CD8-positive, alpha-beta memory T cell (primary cell): ENCODE results near the gene NOX5. TPM values are rescaled to one million over a fixed set of nuclear protein-coding genes. Genes with fewer than 3 reads are reported as not detected.
"Not testable (repeated sequence)": the region's sequence is repeated elsewhere in the genome, so short reads cannot be mapped to it uniquely, and the experiment has no call there.

Experiments
- CTCF ChIA-PET: fragments of 350-600 bp; sonication (Branson Sonifier 250); formaldehyde crosslinking; loops from one replicate; lab custom pipeline; 2021; ENCODE audit warnings: antibody characterized with exemption; lab: Charles Lee
- POLR2A ChIA-PET: fragments of 350-600 bp; sonication (Branson Sonifier 250); formaldehyde crosslinking; loops from one replicate; lab custom pipeline; 2021; ENCODE audit warnings: antibody characterized with exemption; lab: Charles Lee
- DNase-seq, 5 donors: peaks; one replicate each; pipeline versions ENCODE4 v3.0.0 to v3.0.0-alpha.2; 2020 to 2022; ENCODE audit warnings: mixed read lengths in 1 of 5
- H3K27ac ChIP-seq: one replicate; pipeline ENCODE4 v1.7.0; 2013; ENCODE audit warnings: low read depth, mild to moderate bottlenecking, low read length, moderate library complexity
- H3K27me3 ChIP-seq: 2 replicates; pipeline ENCODE4 v1.7.0; 2013; ENCODE audit warnings: low read length, mild to moderate bottlenecking; ENCODE audit not compliant: insufficient read depth, poor library complexity, severe bottlenecking
- H3K36me3 ChIP-seq: 2 replicates; pipeline ENCODE4 v1.7.0; 2013; ENCODE audit warnings: mild to moderate bottlenecking, low read length, moderate library complexity; ENCODE audit not compliant: insufficient read depth
- H3K4me1 ChIP-seq: 2 replicates; pipeline ENCODE4 v1.7.0; 2013; ENCODE audit warnings: mild to moderate bottlenecking, low read length, moderate library complexity; ENCODE audit not compliant: insufficient read depth
- H3K4me3 ChIP-seq: 2 replicates; pipeline ENCODE4 v1.7.0; 2013; ENCODE audit warnings: mild to moderate bottlenecking, low read length
- H3K9me3 ChIP-seq: 2 replicates; pipeline ENCODE4 v1.7.0; 2013; ENCODE audit warnings: mild to moderate bottlenecking, low read length
- H3K27ac Mint-ChIP-seq, 8 donors: one replicate each; pipeline ENCODE4 v1.8.0; 2020 to 2021; ENCODE audit warnings: mixed read lengths in 8 of 8, mild to moderate bottlenecking in 6 of 8, inconsistent platforms in 3 of 8, moderate library complexity in 3 of 8
- H3K27me3 Mint-ChIP-seq, 2 donors: one replicate each; pipeline ENCODE4 v1.8.0; 2020 to 2021; ENCODE audit warnings: mixed read lengths in 2 of 2, mild to moderate bottlenecking in 1 of 2, moderate library complexity in 1 of 2
- H3K36me3 Mint-ChIP-seq, 3 donors: one replicate each; pipeline ENCODE4 v1.8.0; 2020 to 2021; ENCODE audit warnings: mixed read lengths in 3 of 3, inconsistent platforms in 1 of 3, mild to moderate bottlenecking in 1 of 3
- H3K4me1 Mint-ChIP-seq, 3 donors: one replicate each; pipeline ENCODE4 v1.8.0; 2020 to 2021; ENCODE audit warnings: mixed read lengths in 3 of 3, inconsistent platforms in 1 of 3, mild to moderate bottlenecking in 1 of 3
- H3K4me3 Mint-ChIP-seq, 7 donors: one replicate each; pipeline ENCODE4 v1.8.0; 2020 to 2021; ENCODE audit warnings: mixed read lengths in 7 of 7, mild to moderate bottlenecking in 6 of 7, moderate library complexity in 4 of 7, inconsistent platforms in 2 of 7
- H3K9me3 Mint-ChIP-seq, 5 donors: one replicate each; pipeline ENCODE4 v1.8.0; 2020 to 2022; ENCODE audit warnings: mixed read lengths in 5 of 5, mild to moderate bottlenecking in 3 of 5, moderate library complexity in 2 of 5, inconsistent platforms in 1 of 5
- polyA plus RNA-seq: library from polyadenylated mRNA; unstranded; fragments of 300-500 nt; fragmentation: Illumina TruSeq; gene quantifications from one replicate; pipeline ENCODE4 v1.2.3, GENCODE V29; 2021
- total RNA-seq, 2 experiments: library from RNA; stranded (reverse); gene quantifications; one replicate each; pipeline ENCODE4 v1.2.3, GENCODE V29; 2021

Gene NOX5
- not detected for total RNA-seq
- polyA plus RNA-seq, result not detected

- H3K27me3 Mint-ChIP-seq, result peaks cover 24 to 31% of the 10 kb centered on the region in 2 donors
- no peaks in the 10 kb centered on the region for H3K4me1 ChIP-seq
- CTCF ChIA-PET, result no interaction called here
Measured at GRCh38 chr15:69014454-69014853, at the start of gene NOX5. Gene NOX5, plus strand, starts transcription at chr15:69014695. Its CDS starts 41 bp downstream, at chr15:69014736.

GRCh38 chr15:68966996-68967395 lies 47.5 kb upstream of the NOX5 start:
- Histone ChIP-seq H3K4me3 (no peak overlapping the region), H3K27me3 (no peaks in the 10 kb centered on the region), H3K27ac (no peak overlapping the region), H3K9me3 (no peaks in the 10 kb centered on the region), H3K4me1 (no peaks in the 10 kb centered on the region), H3K36me3 (no peaks in the 10 kb centered on the region)
- ChIA-PET POLR2A (no interaction called here), CTCF (no interaction called here)
- Mint-ChIP-seq H3K4me3 (no peak overlapping the region), H3K9me3 (peaks cover 12 to 18% (median 14%) of the 10 kb centered on the region in 5 donors), H3K4me1 (no peaks in the 10 kb centered on the region), H3K36me3 (peaks cover 0 to 7% (median 0%) of the 10 kb centered on the region in 3 donors), H3K27me3 (peaks cover 8 to 48% of the 10 kb centered on the region in 2 donors), H3K27ac (no peak overlapping the region)
- DNase-seq, result no peak

More at GRCh38 chr15:69014454-69014853, at the start of gene NOX5:
- no peak for DNase-seq
- POLR2A ChIA-PET, result no interaction called here
- Histone ChIP-seq H3K36me3 (no peaks in the 10 kb centered on the region), H3K4me3 (no peak within 1 kb of the TSS), H3K27me3 (no peaks in the 10 kb centered on the region), H3K27ac (no peak within 1 kb of the TSS), H3K9me3 (no peaks in the 10 kb centered on the region)
- Mint-ChIP-seq H3K27ac (no peak within 1 kb of the TSS), H3K36me3 (peaks cover 0 to 8% (median under 1%) of the 10 kb centered on the region in 3 donors), H3K4me3 (no peak within 1 kb of the TSS), H3K4me1 (no peaks in the 10 kb centered on the region), H3K9me3 (peaks cover 5 to 22% (median 17%) of the 10 kb centered on the region in 5 donors)

DNA sequence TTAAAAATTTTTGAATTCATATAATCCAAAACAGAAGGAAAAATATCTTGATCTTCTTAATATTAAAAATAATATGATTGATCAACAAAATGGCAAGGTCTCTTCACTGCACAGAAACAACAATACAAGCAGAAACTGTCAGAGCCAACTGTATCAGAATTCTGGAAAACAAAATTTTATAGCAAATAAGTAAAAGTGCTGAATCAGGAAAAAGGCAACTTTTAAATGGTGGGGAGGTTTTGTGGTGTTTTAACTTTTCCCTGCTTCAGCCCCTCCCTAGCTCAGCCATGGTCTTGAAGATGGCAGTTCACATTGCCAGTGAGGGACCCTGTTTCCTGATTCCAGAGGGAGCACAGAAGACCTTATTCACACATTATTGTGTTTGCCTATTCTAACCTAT lies 46.5 kb upstream of the NOX5 start:
- Mint-ChIP-seq H3K4me1 (no peaks in the 10 kb centered on the region), H3K27ac (no peak overlapping the region)
- DNase-seq, result no peak

GRCh38 chr15:68969298-68969697 lies 45.2 kb upstream of the NOX5 start:
- ChIA-PET CTCF (no interaction called here), POLR2A (no interaction called here)
- Histone ChIP-seq H3K36me3 (no peaks in the 10 kb centered on the region), H3K9me3 (no peaks in the 10 kb centered on the region), H3K4me3 (no peak overlapping the region), H3K27me3 (no peaks in the 10 kb centered on the region), H3K4me1 (no peaks in the 10 kb centered on the region), H3K27ac (no peak overlapping the region)
- Mint-ChIP-seq H3K4me3 (no peak overlapping the region), H3K36me3 (peaks cover 0 to 7% (median 0%) of the 10 kb centered on the region in 3 donors), H3K27me3 (peaks cover 6 to 50% of the 10 kb centered on the region in 2 donors), H3K4me1 (no peaks in the 10 kb centered on the region), H3K27ac (no peak overlapping the region), H3K9me3 (peaks cover 12 to 16% (median 14%) of the 10 kb centered on the region in 5 donors)
- no peak for DNase-seq

More for the DNA sequence above, 46.5 kb upstream of the NOX5 start:
- ChIA-PET POLR2A (no interaction called here), CTCF (no interaction called here)
- Mint-ChIP-seq H3K9me3 (peaks cover 12 to 18% (median 14%) of the 10 kb centered on the region in 5 donors), H3K36me3 (peaks cover 0 to 7% (median 0%) of the 10 kb centered on the region in 3 donors), H3K4me3 (no peak overlapping the region), H3K27me3 (peaks cover 8 to 47% of the 10 kb centered on the region in 2 donors)
- no peak overlapping the region for H3K27ac ChIP-seq
- no peaks in the 10 kb centered on the region for H3K9me3 ChIP-seq
- no peaks in the 10 kb centered on the region for H3K27me3 ChIP-seq
- H3K36me3 ChIP-seq, result no peaks in the 10 kb centered on the region
- no peaks in the 10 kb centered on the region for H3K4me1 ChIP-seq
- no peak overlapping the region for H3K4me3 ChIP-seq

GRCh38 chr15:68972201-68973065 lies 42.1 kb upstream of the NOX5 start:
- H3K36me3 Mint-ChIP-seq, result peaks cover 0 to under 1% (median 0%) of the 10 kb centered on the region in 3 donors

GRCh38 chr15:68975651-68976160 lies 38.8 kb upstream of the NOX5 start:
- DNase-seq, H3K4me3 ChIP-seq, POLR2A ChIA-PET, H3K4me1 Mint-ChIP-seq, H3K27ac Mint-ChIP-seq, CTCF ChIA-PET, H3K36me3 Mint-ChIP-seq, H3K4me3 Mint-ChIP-seq, H3K27ac ChIP-seq, H3K9me3 ChIP-seq, H3K27me3 ChIP-seq, H3K36me3 ChIP-seq, H3K4me1 ChIP-seq: not testable (repeated sequence)
- H3K27me3 Mint-ChIP-seq, result peaks cover 12 to 31% of the 10 kb centered on the region in 2 donors
- peaks cover 7 to 18% (median 11%) of the 10 kb centered on the region in 5 donors for H3K9me3 Mint-ChIP-seq

More at GRCh38 chr15:68972201-68973065, 42.1 kb upstream of the NOX5 start:
- H3K9me3 Mint-ChIP-seq, result peaks cover 8 to 21% (median 13%) of the 10 kb centered on the region in 5 donors
- ChIA-PET POLR2A (no interaction called here), CTCF (no interaction called here)
- H3K4me3 ChIP-seq, result no peak overlapping the region
- H3K36me3 ChIP-seq, result no peaks in the 10 kb centered on the region
- no peaks in the 10 kb centered on the region for H3K4me1 Mint-ChIP-seq
- no peak for DNase-seq
- H3K27me3 Mint-ChIP-seq, result peaks cover 12 to 39% of the 10 kb centered on the region in 2 donors
- peak overlapping the region; percentile 43 for H3K27ac ChIP-seq
- no peaks in the 10 kb centered on the region for H3K4me1 ChIP-seq
- no peak overlapping the region for H3K27ac Mint-ChIP-seq
- H3K9me3 ChIP-seq, result no peaks in the 10 kb centered on the region
- no peaks in the 10 kb centered on the region for H3K27me3 ChIP-seq
- no peak overlapping the region for H3K4me3 Mint-ChIP-seq

DNA sequence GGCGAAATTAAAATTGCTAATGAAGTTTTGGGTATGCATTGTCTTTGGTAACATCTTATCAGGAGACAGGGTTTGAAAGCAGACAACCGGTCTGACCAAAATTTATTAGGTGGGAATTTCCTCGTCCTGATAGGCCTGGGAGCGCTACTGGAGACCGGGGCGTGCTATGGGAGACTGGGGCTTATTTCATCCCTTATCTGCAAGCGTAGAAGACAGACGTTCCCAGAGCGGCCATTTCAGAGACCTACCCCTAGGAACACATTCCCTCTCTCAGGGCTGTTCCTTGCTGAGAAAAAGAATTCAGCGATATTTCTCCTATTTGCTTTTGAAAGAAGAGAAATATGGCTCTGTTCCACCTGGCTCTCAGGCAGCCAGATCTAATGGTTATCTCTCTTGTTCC lies 37.1 kb upstream of the NOX5 start:
- peaks cover 7 to 18% (median 11%) of the 10 kb centered on the region in 5 donors for H3K9me3 Mint-ChIP-seq
- POLR2A ChIA-PET, H3K36me3 Mint-ChIP-seq: not testable (repeated sequence)

DNA sequence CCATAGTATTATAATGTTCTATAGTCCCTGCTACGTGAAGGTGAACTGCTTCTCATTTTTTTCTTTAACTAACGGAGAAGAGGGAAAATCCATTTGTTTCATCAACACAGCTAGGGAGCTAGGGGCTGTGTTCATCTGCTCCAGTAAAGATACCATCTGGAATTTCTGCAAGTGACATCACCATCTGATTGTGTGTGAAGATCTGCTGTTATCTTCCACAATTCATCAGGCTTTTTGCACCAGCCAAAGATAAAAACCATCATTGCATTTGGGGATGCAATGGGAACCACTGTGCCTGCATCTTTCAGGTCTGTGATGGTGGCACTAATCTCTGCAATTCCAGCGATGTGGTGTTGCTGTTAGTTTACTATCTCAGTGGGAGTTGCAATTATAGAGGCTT lies 35.5 kb upstream of the NOX5 start:
- no peak overlapping the region for H3K27ac Mint-ChIP-seq
- H3K9me3 Mint-ChIP-seq, result peaks cover 7 to 18% (median 11%) of the 10 kb centered on the region in 5 donors
- no peak overlapping the region for H3K4me3 Mint-ChIP-seq
- H3K9me3 ChIP-seq, result no peaks in the 10 kb centered on the region
- H3K27me3 ChIP-seq, result no peaks in the 10 kb centered on the region
- peaks cover 0 to 4% (median 0%) of the 10 kb centered on the region in 3 donors for H3K36me3 Mint-ChIP-seq
- ChIA-PET POLR2A (no interaction called here), CTCF (no interaction called here)
- H3K4me1 Mint-ChIP-seq, result no peaks in the 10 kb centered on the region
- H3K4me1 ChIP-seq, result no peaks in the 10 kb centered on the region
- H3K4me3 ChIP-seq, result no peak overlapping the region
- no peaks in the 10 kb centered on the region for H3K36me3 ChIP-seq
- H3K27ac ChIP-seq, result no peak overlapping the region
- H3K27me3 Mint-ChIP-seq, result peaks cover 11 to 28% of the 10 kb centered on the region in 2 donors
- no peak for DNase-seq

More for the DNA sequence above, 37.1 kb upstream of the NOX5 start:
- H3K4me1 ChIP-seq, H3K9me3 ChIP-seq, H3K4me3 ChIP-seq, H3K27ac Mint-ChIP-seq, H3K4me1 Mint-ChIP-seq, H3K36me3 ChIP-seq, H3K27ac ChIP-seq, H3K27me3 ChIP-seq, H3K4me3 Mint-ChIP-seq, DNase-seq, CTCF ChIA-PET: not testable (repeated sequence)
- peaks cover 12 to 33% of the 10 kb centered on the region in 2 donors for H3K27me3 Mint-ChIP-seq
